K562 (cell line): ENCODE data around the gene RAD23B.

ENCODE experiments used
- ADNP ChIP-seq: fragments of 200-800 bp; sonication (Bioruptor generic); IDR thresholded peaks from 2 replicates; pipeline ENCODE4 v1.6.1; 2016; ENCODE audit warnings: missing genetic modification characterization, missing compliant biosample characterization
- CTCF ChIP-seq, 3 experiments: IDR thresholded peaks in 2 of 3; conservative IDR thresholded peaks in 1 of 3; 2 replicates each; pipeline ENCODE4 v1.5.1; 2011 to 2012; ENCODE audit warnings: low read length in 3 of 3, mild to moderate bottlenecking in 3 of 3, control low read depth in 2 of 3, improper control_type of control experiment in 1 of 3, inconsistent platforms in 1 of 3, low read depth in 1 of 3, mixed read lengths in 1 of 3, moderate library complexity in 1 of 3; ENCODE audit not compliant: insufficient read depth in 2 of 3
- POLR2A ChIP-seq: fragments of 450-650 bp; conservative IDR thresholded peaks from 2 replicates; pipeline ENCODE4 v1.6.1; 2016
- POLR2AphosphoS5 ChIP-seq: IDR thresholded peaks from 2 replicates; pipeline ENCODE4 v1.6.1; 2011; ENCODE audit warnings: mild to moderate bottlenecking, low read depth, low read length, moderate library complexity; ENCODE audit not compliant: control insufficient read depth, insufficient read depth
- SREBF1 ChIP-seq: fragments of 150-350 bp; IDR thresholded peaks from 2 replicates; pipeline ENCODE4 v1.6.1; 2014; ENCODE audit warnings: antibody characterized with exemption, low read depth, low read length, borderline replicate concordance
- TRIM24 ChIP-seq, 2 experiments: fragments of 450-650 bp; IDR thresholded peaks; 2 replicates each; pipeline ENCODE4 v1.6.1; 2016
- TF ChIP-seq, protein P1 (sequence below): IDR thresholded peaks from 2 replicates; pipeline ENCODE4 v1.6.1; 2016; ENCODE audit warnings: missing genetic modification characterization, missing compliant biosample characterization

DNA sequence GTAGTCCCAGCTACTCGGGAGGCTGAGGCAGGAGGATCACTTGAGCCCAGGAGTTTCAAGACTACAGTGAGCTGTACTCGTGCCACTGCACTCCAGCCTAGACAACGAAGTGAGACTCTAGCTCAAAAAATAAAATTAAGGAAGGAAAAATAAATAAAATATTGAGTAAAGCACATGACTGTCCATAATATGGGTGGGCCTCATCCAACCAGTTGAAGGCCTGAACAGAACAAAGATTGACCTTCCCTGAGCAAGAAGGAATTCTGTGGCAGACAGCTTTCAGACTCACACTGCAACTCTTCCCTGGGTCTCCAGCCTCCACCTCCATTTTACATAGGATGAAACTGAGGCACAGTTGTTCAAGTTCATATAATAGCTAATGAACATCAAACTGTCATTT, 72.3 kb downstream of the RAD23B start:
- no peak for TF ChIP-seq ADNP (tag)
- TF ChIP-seq TRIM24 (IDR thresholded peaks at IDR 0.05): no peak
- TF ChIP-seq SREBF1: no peak
- TF ChIP-seq, protein P1, sequence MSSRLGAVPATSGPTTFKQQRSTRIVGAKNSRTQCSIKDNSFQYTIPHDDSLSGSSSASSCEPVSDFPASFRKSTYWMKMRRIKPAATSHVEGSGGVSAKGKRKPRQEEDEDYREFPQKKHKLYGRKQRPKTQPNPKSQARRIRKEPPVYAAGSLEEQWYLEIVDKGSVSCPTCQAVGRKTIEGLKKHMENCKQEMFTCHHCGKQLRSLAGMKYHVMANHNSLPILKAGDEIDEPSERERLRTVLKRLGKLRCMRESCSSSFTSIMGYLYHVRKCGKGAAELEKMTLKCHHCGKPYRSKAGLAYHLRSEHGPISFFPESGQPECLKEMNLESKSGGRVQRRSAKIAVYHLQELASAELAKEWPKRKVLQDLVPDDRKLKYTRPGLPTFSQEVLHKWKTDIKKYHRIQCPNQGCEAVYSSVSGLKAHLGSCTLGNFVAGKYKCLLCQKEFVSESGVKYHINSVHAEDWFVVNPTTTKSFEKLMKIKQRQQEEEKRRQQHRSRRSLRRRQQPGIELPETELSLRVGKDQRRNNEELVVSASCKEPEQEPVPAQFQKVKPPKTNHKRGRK (tag): no peak
- TF ChIP-seq POLR2A: no peak
- no peak for TF ChIP-seq POLR2AphosphoS5
- TF ChIP-seq CTCF (IDR thresholded peaks at IDR 0.05 in 2 of 3, conservative IDR thresholded peaks at IDR 0.05 in 1 of 3; ENCODE audit: insufficient read depth in 2 of 3, low read depth in 1 of 3, low read length in 3 of 3): no peak
